RWPE2 (cell line): ENCODE results near the gene SOHLH2.

Experiments used
- ATAC-seq: fragments of 200-7000 bp; cut with Tn5 transposase; 3 replicates; pipeline ENCODE4 v1.9.1; 2021; ENCODE audit warnings: low read depth
- DNase-seq: peaks from one replicate; pipeline ENCODE4 v3.0.0-alpha.2; 2020; ENCODE audit warnings: low spot score
- H3K27ac ChIP-seq: fragments of 450-650 bp; 2 replicates; pipeline ENCODE4 v1.5.1; 2017; ENCODE audit warnings: mild to moderate bottlenecking; ENCODE audit not compliant: poor library complexity, severe bottlenecking
- H3K27me3 ChIP-seq: fragments of 250-450 bp; sonication (Bioruptor Pico); 2 replicates; pipeline ENCODE4 v1.5.1; 2021; ENCODE audit warnings: mild to moderate bottlenecking, moderate library complexity; ENCODE audit not compliant: insufficient read depth, poor library complexity, severe bottlenecking
- H3K36me3 ChIP-seq: fragments of 250-450 bp; sonication (Bioruptor Pico); 2 replicates; pipeline ENCODE4 v1.5.1; 2020; ENCODE audit warnings: low read depth, mild to moderate bottlenecking, moderate library complexity
- H3K4me1 ChIP-seq: fragments of 250-450 bp; sonication (Bioruptor Pico); 2 replicates; pipeline ENCODE4 v1.5.1; 2021; ENCODE audit warnings: mild to moderate bottlenecking, moderate library complexity; ENCODE audit not compliant: insufficient read depth, poor library complexity, severe bottlenecking
- H3K4me3 ChIP-seq: fragments of 250-450 bp; sonication (Bioruptor Pico); 2 replicates; pipeline ENCODE4 v1.5.1; 2021; ENCODE audit warnings: mild to moderate bottlenecking, moderate library complexity; ENCODE audit not compliant: severe bottlenecking
- H3K9me3 ChIP-seq: fragments of 250-450 bp; sonication (Bioruptor Pico); 2 replicates; pipeline ENCODE4 v1.5.1; 2021; ENCODE audit warnings: mild to moderate bottlenecking, moderate library complexity; ENCODE audit not compliant: severe bottlenecking
- TF ChIP-seq, protein P1 (sequence below): fragments of 450-650 bp; IDR thresholded peaks from one replicate; pipeline ENCODE4 v1.5.1; 2017; ENCODE audit warnings: mild to moderate bottlenecking, moderate library complexity; ENCODE audit not compliant: poor library complexity, severe bottlenecking

Gene SOHLH2

DNA sequence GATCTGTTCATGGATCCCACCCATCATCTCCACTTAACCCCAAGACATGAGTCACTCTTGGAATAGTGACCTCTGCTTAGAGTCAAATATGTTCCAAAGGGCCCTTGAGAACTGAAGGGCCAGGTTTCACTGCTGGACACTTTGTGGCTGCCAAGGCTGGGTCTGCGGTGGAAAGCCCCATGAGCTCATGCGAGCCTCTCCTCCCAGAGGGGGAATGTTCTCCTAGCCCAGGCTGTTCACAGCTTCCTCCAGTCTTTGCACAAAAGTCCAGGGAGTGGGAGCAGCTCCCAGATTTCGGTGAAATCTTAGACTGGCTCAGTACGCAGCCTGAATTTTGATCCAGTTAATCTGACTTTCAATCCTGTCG is 82.4 kb downstream of the SOHLH2 start:
- Histone ChIP-seq H3K4me1 (no peaks in the 10 kb centered on the region), H3K36me3 (no peaks in the 10 kb centered on the region), H3K27ac (no peak overlapping the region), H3K27me3 (peaks cover 8% of the 10 kb centered on the region), H3K9me3 (no peaks in the 10 kb centered on the region), H3K4me3 (no peak overlapping the region)
- ATAC-seq (no peak), DNase-seq (no peak)
- TF ChIP-seq, protein P1, sequence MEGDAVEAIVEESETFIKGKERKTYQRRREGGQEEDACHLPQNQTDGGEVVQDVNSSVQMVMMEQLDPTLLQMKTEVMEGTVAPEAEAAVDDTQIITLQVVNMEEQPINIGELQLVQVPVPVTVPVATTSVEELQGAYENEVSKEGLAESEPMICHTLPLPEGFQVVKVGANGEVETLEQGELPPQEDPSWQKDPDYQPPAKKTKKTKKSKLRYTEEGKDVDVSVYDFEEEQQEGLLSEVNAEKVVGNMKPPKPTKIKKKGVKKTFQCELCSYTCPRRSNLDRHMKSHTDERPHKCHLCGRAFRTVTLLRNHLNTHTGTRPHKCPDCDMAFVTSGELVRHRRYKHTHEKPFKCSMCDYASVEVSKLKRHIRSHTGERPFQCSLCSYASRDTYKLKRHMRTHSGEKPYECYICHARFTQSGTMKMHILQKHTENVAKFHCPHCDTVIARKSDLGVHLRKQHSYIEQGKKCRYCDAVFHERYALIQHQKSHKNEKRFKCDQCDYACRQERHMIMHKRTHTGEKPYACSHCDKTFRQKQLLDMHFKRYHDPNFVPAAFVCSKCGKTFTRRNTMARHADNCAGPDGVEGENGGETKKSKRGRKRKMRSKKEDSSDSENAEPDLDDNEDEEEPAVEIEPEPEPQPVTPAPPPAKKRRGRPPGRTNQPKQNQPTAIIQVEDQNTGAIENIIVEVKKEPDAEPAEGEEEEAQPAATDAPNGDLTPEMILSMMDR: no peak

DNA sequence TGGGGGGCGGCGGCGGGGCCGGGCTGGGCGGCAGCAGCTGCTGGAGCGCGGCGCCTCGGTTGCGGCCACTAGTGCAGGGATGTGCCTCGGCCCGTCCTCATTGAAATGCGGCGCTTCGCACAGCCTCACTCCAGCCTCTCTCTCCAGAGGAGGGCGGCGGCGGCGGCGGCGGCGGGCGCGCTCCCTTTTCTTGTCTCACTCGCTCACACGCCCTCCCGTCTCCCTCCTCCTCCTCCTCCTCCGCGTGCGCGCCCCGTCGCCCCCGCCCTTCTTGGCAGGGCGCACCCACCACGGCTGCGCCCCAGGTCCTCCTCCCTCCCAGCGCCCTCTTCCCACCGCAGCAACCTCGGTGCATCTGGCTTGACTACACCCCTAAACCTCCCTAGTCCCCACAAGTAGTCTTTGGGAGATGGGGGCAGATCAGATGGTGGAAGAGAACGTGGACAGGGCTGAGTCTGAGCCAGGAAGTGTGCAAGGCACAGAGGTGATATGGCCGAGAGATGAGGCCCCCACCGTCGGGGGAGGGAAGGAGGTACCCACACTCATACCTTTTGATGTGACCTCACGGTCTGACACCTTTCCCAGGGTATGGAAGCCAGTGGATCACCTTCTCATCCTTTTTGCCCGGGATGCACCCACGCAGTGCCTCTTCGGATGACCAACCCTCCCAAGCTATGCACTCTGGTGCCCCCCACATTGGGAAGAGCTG is 83.0 kb downstream of the SOHLH2 start, which contains the start of gene DCLK1:
Gene DCLK1 (minus strand): TSS at position 161 of the 709 bp plus-strand sequence.
- Histone ChIP-seq H3K4me3 (peak within 1 kb of the TSS; percentile 45), H3K27me3 (peaks cover 8% of the 10 kb centered on the region), H3K36me3 (no peaks in the 10 kb centered on the region), H3K9me3 (no peaks in the 10 kb centered on the region), H3K27ac (no peak within 1 kb of the TSS), H3K4me1 (no peaks in the 10 kb centered on the region)
- TF ChIP-seq, protein P1: no peak
- DNase-seq: peak; percentile 39
- peak; percentile 81 for ATAC-seq

DNA sequence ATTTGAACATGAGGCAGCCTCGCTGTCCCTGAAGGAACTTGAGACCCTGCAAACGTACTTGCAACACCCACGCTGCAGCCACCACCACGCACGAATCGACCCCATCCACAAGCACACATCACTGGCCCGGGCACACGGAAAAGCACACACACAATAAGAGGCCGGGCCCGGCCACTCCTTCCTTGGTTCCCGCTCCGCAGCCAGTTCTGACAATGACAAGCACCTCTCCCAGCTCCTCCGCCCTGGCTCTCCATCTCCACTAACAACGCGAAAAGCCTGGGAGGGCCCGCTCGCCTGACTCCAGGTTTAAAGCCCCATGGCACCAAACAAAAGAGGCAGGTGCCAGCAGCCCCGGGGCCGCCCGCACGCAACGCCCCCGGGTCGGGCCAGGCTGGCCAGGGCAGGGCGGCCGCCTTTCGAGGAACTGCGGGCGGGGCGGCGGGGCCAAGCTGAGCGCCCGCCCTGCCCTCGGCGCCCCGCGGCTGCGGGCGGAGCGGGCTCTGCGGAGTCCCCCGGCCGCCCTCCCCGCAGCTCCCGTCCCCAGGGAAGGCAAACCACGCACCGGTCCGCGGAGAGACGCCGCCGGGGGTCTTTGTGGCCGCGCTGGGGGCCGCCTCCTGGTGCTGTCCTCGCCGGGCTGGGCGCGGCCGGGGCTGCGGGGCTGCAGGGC is 83.7 kb downstream of the SOHLH2 start:
- H3K4me3 ChIP-seq: peak overlapping the region; percentile 45

DNA sequence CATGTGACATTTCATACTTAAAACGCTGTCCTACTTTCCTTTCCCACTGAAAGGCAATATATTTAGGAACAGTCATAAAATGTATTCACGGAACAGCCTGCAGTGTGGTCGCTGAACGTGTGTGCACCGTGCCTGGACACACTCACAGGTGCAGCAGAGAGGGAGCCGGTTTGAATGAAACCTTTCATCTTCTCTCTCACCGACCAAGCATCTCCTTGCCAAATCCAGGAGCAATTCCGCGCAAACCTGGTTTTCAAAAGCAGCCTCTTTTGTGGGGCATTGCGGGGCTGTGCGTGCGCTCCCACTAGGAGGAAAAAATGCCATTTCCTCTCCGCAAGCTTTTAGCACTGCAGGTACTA is 84.2 kb downstream of the SOHLH2 start:
- no peak for DNase-seq
- no peak overlapping the region for H3K27ac ChIP-seq
- H3K4me3 ChIP-seq: peak overlapping the region; percentile 45
- H3K36me3 ChIP-seq: no peaks in the 10 kb centered on the region
- peaks cover 8% of the 10 kb centered on the region for H3K27me3 ChIP-seq
- TF ChIP-seq, protein P1: no peak
- H3K9me3 ChIP-seq: no peaks in the 10 kb centered on the region
- H3K4me1 ChIP-seq: no peaks in the 10 kb centered on the region
- ATAC-seq: no peak

More for the DNA sequence above, 83.7 kb downstream of the SOHLH2 start:
- Histone ChIP-seq H3K27ac (no peak overlapping the region), H3K4me1 (no peaks in the 10 kb centered on the region), H3K9me3 (no peaks in the 10 kb centered on the region), H3K36me3 (no peaks in the 10 kb centered on the region), H3K27me3 (peaks cover 8% of the 10 kb centered on the region)
- DNase-seq: peak; percentile 35
- ATAC-seq: peak; percentile 52
- TF ChIP-seq, protein P1: no peak

DNA sequence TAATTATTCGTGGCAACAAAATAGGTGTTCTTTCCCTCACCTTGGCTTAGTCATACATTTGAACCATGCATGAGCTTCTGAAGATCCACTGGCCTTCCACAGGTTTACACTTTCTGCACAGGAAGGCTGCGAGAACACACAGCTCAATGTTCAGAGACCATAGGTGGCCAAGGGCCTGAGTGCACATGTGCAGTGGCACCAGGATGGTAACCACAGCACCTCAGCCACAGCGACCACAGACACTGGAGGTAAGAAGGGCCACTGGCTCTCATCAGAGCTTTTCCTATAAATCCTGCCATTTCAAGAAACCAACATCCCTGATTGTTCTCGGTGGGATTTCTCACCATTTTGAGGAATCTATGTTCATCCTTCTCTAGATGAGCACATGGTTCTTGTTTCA is 84.8 kb downstream of the SOHLH2 start:
- Histone ChIP-seq H3K27ac (no peak overlapping the region), H3K36me3 (no peaks in the 10 kb centered on the region), H3K27me3 (peaks cover 8% of the 10 kb centered on the region), H3K4me3 (no peak overlapping the region), H3K4me1 (no peaks in the 10 kb centered on the region), H3K9me3 (no peaks in the 10 kb centered on the region)
- ATAC-seq (no peak), DNase-seq (no peak)
- TF ChIP-seq, protein P1: no peak
